Retina (tissue), 1 donor: ENCODE measurements around the gene FTO.

Source experiments
- DNase-seq: peaks from one replicate; pipeline ENCODE4 v3.0.0-alpha.2; 2016

Gene FTO

GRCh38 chr16:54193665-54194333, 489.8 kb downstream of the FTO start:
- peak; percentile 88 for DNase-seq

- DNase-seq, result no peak
Observed at GRCh38 chr16:54194334-54194743, 490.4 kb downstream of the FTO start.

GRCh38 chr16:54197758-54198157, 493.8 kb downstream of the FTO start:
- DNase-seq, result no peak

GRCh38 chr16:54199487-54200160, 495.7 kb downstream of the FTO start:
- DNase-seq, result no peak

- no peak for DNase-seq
Observed at GRCh38 chr16:54200161-54200534, 496.2 kb downstream of the FTO start.

- DNase-seq, result no peak
Observed at GRCh38 chr16:54200720-54201119, 496.8 kb downstream of the FTO start.

- DNase-seq, result no peak
Observed at GRCh38 chr16:54201200-54201599, 497.2 kb downstream of the FTO start.
